Trophoblast cell (in vitro differentiated cells and primary cell): ENCODE data around the gene MANEA.

Source experiments
- DNase-seq, 2 donors: peaks; one replicate each; pipeline ENCODE4 v3.0.0-alpha.2; 2016
- H2AFZ ChIP-seq: 2 replicates; pipeline ENCODE4 v1.6.1; 2013; ENCODE audit warnings: low read length, moderate library complexity, mild to moderate bottlenecking; ENCODE audit not compliant: insufficient read depth, poor library complexity
- H2AK5ac ChIP-seq: 2 replicates; pipeline ENCODE4 v1.6.1; 2013; ENCODE audit warnings: mild to moderate bottlenecking, low read length
- H2BK120ac ChIP-seq: 2 replicates; pipeline ENCODE4 v1.6.1; 2013; ENCODE audit warnings: low read length, mild to moderate bottlenecking, moderate library complexity; ENCODE audit not compliant: insufficient read depth, poor library complexity
- H2BK12ac ChIP-seq: 2 replicates; pipeline ENCODE4 v1.6.1; 2013; ENCODE audit warnings: mild to moderate bottlenecking, low read length, moderate library complexity
- H2BK5ac ChIP-seq: 2 replicates; pipeline ENCODE4 v1.6.1; 2013; ENCODE audit warnings: low read length, low read depth, moderate library complexity, mild to moderate bottlenecking; ENCODE audit not compliant: poor library complexity
- H3K14ac ChIP-seq: 2 replicates; pipeline ENCODE4 v1.6.1; 2013; ENCODE audit warnings: mild to moderate bottlenecking, low read length
- H3K18ac ChIP-seq: 2 replicates; pipeline ENCODE4 v1.6.1; 2013; ENCODE audit warnings: mild to moderate bottlenecking, low read length
- H3K23ac ChIP-seq: 2 replicates; pipeline ENCODE4 v1.6.1; 2013; ENCODE audit warnings: low read length
- H3K27ac ChIP-seq: 2 replicates; pipeline ENCODE4 v1.5.1; 2013; ENCODE audit warnings: low read depth, mild to moderate bottlenecking, inconsistent platforms, low read length, moderate library complexity
- H3K27me3 ChIP-seq: 2 replicates; pipeline ENCODE4 v1.6.1; 2013; ENCODE audit warnings: inconsistent platforms, mild to moderate bottlenecking, low read length, moderate library complexity; ENCODE audit not compliant: insufficient read depth
- H3K36me3 ChIP-seq, 2 experiments: 1 replicate in 1 of 2; 2 replicates in 1 of 2; pipeline ENCODE4 v1.6.1; 2013; ENCODE audit warnings: low read length in 2 of 2, mild to moderate bottlenecking in 2 of 2, moderate library complexity in 1 of 2; ENCODE audit not compliant: insufficient read depth in 2 of 2, control insufficient read depth in 1 of 2
- H3K4ac ChIP-seq: 2 replicates; pipeline ENCODE4 v1.6.1; 2013; ENCODE audit warnings: low read depth, mild to moderate bottlenecking, low read length, moderate library complexity
- H3K4me1 ChIP-seq, 2 experiments: 1 replicate in 1 of 2; 2 replicates in 1 of 2; pipeline ENCODE4 v1.6.1; 2013; ENCODE audit warnings: low read length in 2 of 2, mild to moderate bottlenecking in 2 of 2, moderate library complexity in 1 of 2; ENCODE audit not compliant: insufficient read depth in 2 of 2, control insufficient read depth in 1 of 2
- H3K4me2 ChIP-seq: 2 replicates; pipeline ENCODE4 v1.6.1; 2013; ENCODE audit warnings: inconsistent platforms, mild to moderate bottlenecking, low read length, moderate library complexity
- H3K4me3 ChIP-seq: 2 replicates; pipeline ENCODE4 v1.5.1; 2013; ENCODE audit warnings: mild to moderate bottlenecking, low read depth, low read length, inconsistent platforms
- H3K79me1 ChIP-seq: one replicate; pipeline ENCODE4 v1.6.1; 2013; ENCODE audit warnings: low read length
- H3K79me2 ChIP-seq: 2 replicates; pipeline ENCODE4 v1.6.1; 2013; ENCODE audit warnings: low read length, mild to moderate bottlenecking; ENCODE audit not compliant: control insufficient read depth, insufficient read depth, poor library complexity
- H3K9ac ChIP-seq: 2 replicates; pipeline ENCODE4 v1.6.1; 2013; ENCODE audit warnings: mild to moderate bottlenecking, low read length
- H3K9me3 ChIP-seq: 2 replicates; pipeline ENCODE4 v1.6.1; 2013; ENCODE audit warnings: low read depth, mild to moderate bottlenecking, control low read depth, inconsistent platforms, low read length; ENCODE audit not compliant: insufficient read depth
- H4K12ac ChIP-seq: 2 replicates; pipeline ENCODE4 v1.6.1; 2013; ENCODE audit warnings: low read depth, mild to moderate bottlenecking, low read length, moderate library complexity
- H4K8ac ChIP-seq: 2 replicates; pipeline ENCODE4 v1.6.1; 2013; ENCODE audit warnings: low read depth, mild to moderate bottlenecking, low read length, moderate library complexity
- H4K91ac ChIP-seq: one replicate; pipeline ENCODE4 v1.6.1; 2013; ENCODE audit warnings: low read depth, mild to moderate bottlenecking, low read length, moderate library complexity
- WGBS: extraction: QIAGEN DNeasy Blood & Tissue Kit; methylation state at CpG from one replicate; pipeline ENCODE4 v1.1.7; 2013; ENCODE audit warnings: missing lambda C conversion rate; ENCODE audit not compliant: insufficient read length, insufficient coverage; ENCODE audit errors: extremely low coverage; 5-methylcytosine and 5-hydroxymethylcytosine counted together

MANEA gene

DNA sequence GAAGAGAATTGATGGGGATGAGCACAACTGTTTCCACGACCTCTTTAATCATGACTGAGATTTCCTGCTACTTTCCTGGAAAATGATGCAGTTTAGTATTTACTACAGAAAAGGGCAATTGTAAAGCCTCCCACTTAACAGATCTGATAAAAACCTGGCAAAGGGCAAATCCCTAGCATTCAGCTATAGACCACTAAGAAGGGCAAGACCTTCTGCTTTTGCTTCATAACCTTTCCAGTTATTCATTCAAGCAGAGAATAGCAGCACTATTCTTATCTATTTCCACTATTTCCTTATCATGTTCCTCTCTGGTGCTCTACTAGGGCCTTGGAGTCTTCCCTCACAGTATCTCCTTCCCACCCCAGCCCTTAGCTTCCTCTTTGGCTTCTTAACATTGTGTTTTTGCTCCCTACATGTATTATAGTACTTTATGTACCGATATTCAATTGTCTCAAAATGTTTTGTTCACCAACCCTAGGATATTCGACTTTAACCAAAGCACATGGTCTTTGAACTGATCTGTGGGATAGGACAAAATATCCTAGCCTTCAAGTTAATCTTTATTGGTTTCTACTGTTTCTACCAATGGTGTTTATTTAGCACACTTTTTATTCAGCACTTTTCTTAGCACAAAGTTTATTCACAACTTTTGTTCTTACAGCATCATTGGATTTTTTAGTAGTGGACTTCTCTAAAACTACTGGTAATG lies 32.7 kb upstream of the MANEA start:
- no peak for DNase-seq
- H2AFZ ChIP-seq: no peak overlapping the region
- H4K12ac ChIP-seq: no peak overlapping the region
- no peak overlapping the region for H4K8ac ChIP-seq
- H2BK12ac ChIP-seq: no peak overlapping the region
- no peak overlapping the region for H3K18ac ChIP-seq
- no peaks in the 10 kb centered on the region for H3K27me3 ChIP-seq
- H3K4me3 ChIP-seq: no peak overlapping the region
- no peak overlapping the region for H3K14ac ChIP-seq
- no peak overlapping the region for H3K4me2 ChIP-seq
- H2AK5ac ChIP-seq: no peak overlapping the region
- H3K79me2 ChIP-seq: no peaks in the 10 kb centered on the region
- no peak overlapping the region for H2BK120ac ChIP-seq
- H3K23ac ChIP-seq: no peak overlapping the region
- no peaks in the 10 kb centered on the region for H3K36me3 ChIP-seq
- H3K4me1 ChIP-seq: no peaks in the 10 kb centered on the region
- WGBS: no CpG with 5 or more reads among the region's 3 CpGs
- no peaks in the 10 kb centered on the region for H3K9me3 ChIP-seq
- no peak overlapping the region for H3K9ac ChIP-seq
- no peaks in the 10 kb centered on the region for H3K79me1 ChIP-seq
- H3K4ac ChIP-seq: no peak overlapping the region
- no peak overlapping the region for H4K91ac ChIP-seq
- no peak overlapping the region for H3K27ac ChIP-seq
- no peak overlapping the region for H2BK5ac ChIP-seq

GRCh38 chr6:95545226-95545625 lies 32.1 kb upstream of the MANEA start:
- Histone ChIP-seq H3K79me2 (no peaks in the 10 kb centered on the region), H3K14ac (no peak overlapping the region), H3K4ac (no peak overlapping the region), H4K91ac (no peak overlapping the region), H4K12ac (no peak overlapping the region), H2BK120ac (no peak overlapping the region), H3K27me3 (no peaks in the 10 kb centered on the region), H3K23ac (no peak overlapping the region), H3K4me3 (no peak overlapping the region), H3K79me1 (no peaks in the 10 kb centered on the region), H2BK12ac (no peak overlapping the region), H3K4me2 (no peak overlapping the region), H4K8ac (no peak overlapping the region), H2AFZ (no peak overlapping the region), H3K18ac (no peak overlapping the region), H2BK5ac (no peak overlapping the region), H3K36me3 (no peaks in the 10 kb centered on the region), H3K9ac (no peak overlapping the region), H3K4me1 (no peaks in the 10 kb centered on the region), H2AK5ac (no peak overlapping the region), H3K27ac (no peak overlapping the region), H3K9me3 (no peaks in the 10 kb centered on the region)
- no peak for DNase-seq
- no CpG with 5 or more reads among the region's 3 CpGs for WGBS

- H3K79me1 ChIP-seq: no peaks in the 10 kb centered on the region
- H3K14ac ChIP-seq: no peak overlapping the region
- DNase-seq: no peak
- H3K9me3 ChIP-seq: no peaks in the 10 kb centered on the region
- H3K4ac ChIP-seq: no peak overlapping the region
- H3K4me2 ChIP-seq: no peak overlapping the region
- H3K9ac ChIP-seq: no peak overlapping the region
- H2BK120ac ChIP-seq: no peak overlapping the region
- H4K12ac ChIP-seq: no peak overlapping the region
- H3K27me3 ChIP-seq: no peaks in the 10 kb centered on the region
- no peak overlapping the region for H3K23ac ChIP-seq
- no peaks in the 10 kb centered on the region for H3K36me3 ChIP-seq
- H3K18ac ChIP-seq: no peak overlapping the region
- H4K91ac ChIP-seq: no peak overlapping the region
- no peak overlapping the region for H3K27ac ChIP-seq
- no peaks in the 10 kb centered on the region for H3K79me2 ChIP-seq
- no peak overlapping the region for H2AK5ac ChIP-seq
- no peak overlapping the region for H2BK5ac ChIP-seq
- no peak overlapping the region for H4K8ac ChIP-seq
- H2AFZ ChIP-seq: no peak overlapping the region
- H3K4me1 ChIP-seq: no peaks in the 10 kb centered on the region
- no CpG with 5 or more reads among the region's 2 CpGs for WGBS
- H2BK12ac ChIP-seq: no peak overlapping the region
- H3K4me3 ChIP-seq: no peak overlapping the region
These were observed 31.6 kb upstream of the MANEA start for GRCh38 chr6:95545686-95546085.

GRCh38 chr6:95546148-95546547 lies 31.2 kb upstream of the MANEA start:
- H3K4me3 ChIP-seq: no peak overlapping the region
- no peak overlapping the region for H3K14ac ChIP-seq
- H3K79me2 ChIP-seq: no peaks in the 10 kb centered on the region
- no peaks in the 10 kb centered on the region for H3K36me3 ChIP-seq
- no peak overlapping the region for H3K4me2 ChIP-seq
- no peak overlapping the region for H4K8ac ChIP-seq
- no peak overlapping the region for H3K27ac ChIP-seq
- no peak overlapping the region for H2BK5ac ChIP-seq
- WGBS: no CpG with 5 or more reads among the region's 1 CpG
- H2BK12ac ChIP-seq: no peak overlapping the region
- no peaks in the 10 kb centered on the region for H3K4me1 ChIP-seq
- no peak overlapping the region for H3K18ac ChIP-seq
- DNase-seq: no peak
- no peak overlapping the region for H3K4ac ChIP-seq
- H2BK120ac ChIP-seq: no peak overlapping the region
- no peak overlapping the region for H3K23ac ChIP-seq
- H2AFZ ChIP-seq: no peak overlapping the region
- no peak overlapping the region for H4K91ac ChIP-seq
- H2AK5ac ChIP-seq: no peak overlapping the region
- H3K27me3 ChIP-seq: no peaks in the 10 kb centered on the region
- H3K79me1 ChIP-seq: no peaks in the 10 kb centered on the region
- H3K9me3 ChIP-seq: no peaks in the 10 kb centered on the region
- no peak overlapping the region for H3K9ac ChIP-seq
- H4K12ac ChIP-seq: no peak overlapping the region
